Spleen (tissue), 11 donors: ENCODE results near the gene MLLT11. TPM values are rescaled to one million over a fixed set of nuclear protein-coding genes. Genes with fewer than 3 reads are reported as not detected.

ENCODE experiments used
- DNase-seq: peaks from one replicate; pipeline ENCODE4 v3.0.0-alpha.2; 2020
- H3K27ac ChIP-seq, 8 donors: fragments of 200-600 bp; sonication (generic) in 7 of 8; 1 replicate in 4 of 8; 2 replicates in 4 of 8; pipeline versions ENCODE4 v1.5.0 to v1.8.0; 2016 to 2021; ENCODE audit warnings: inconsistent platforms in 4 of 8, mild to moderate bottlenecking in 4 of 8, moderate library complexity in 1 of 8
- H3K27me3 ChIP-seq, 7 donors: fragments of 200-600 bp; sonication (generic) in 6 of 7; replicated peaks in 1 of 7; 1 replicate in 4 of 7; 2 replicates in 3 of 7; pipeline versions ENCODE4 v1.5.0 to v1.8.0; 2016 to 2021; ENCODE audit warnings: inconsistent platforms in 3 of 7, mild to moderate bottlenecking in 1 of 7
- H3K36me3 ChIP-seq, 6 donors: fragments of 200-600 bp; sonication (generic) in 5 of 6; 1 replicate in 4 of 6; 2 replicates in 2 of 6; pipeline versions ENCODE4 v1.5.0 to v1.8.0; 2016 to 2021; ENCODE audit warnings: inconsistent platforms in 2 of 6
- H3K4me1 ChIP-seq, 6 donors: fragments of 200-600 bp; sonication (generic) in 5 of 6; 1 replicate in 3 of 6; 2 replicates in 3 of 6; pipeline versions ENCODE4 v1.5.0 to v1.8.0; 2016 to 2021; ENCODE audit warnings: inconsistent platforms in 3 of 6
- H3K4me3 ChIP-seq, 8 donors: fragments of 200-600 bp; sonication (generic) in 7 of 8; 1 replicate in 4 of 8; 2 replicates in 4 of 8; pipeline versions ENCODE4 v1.5.0 to v1.8.0; 2016 to 2021; ENCODE audit warnings: inconsistent platforms in 4 of 8, mild to moderate bottlenecking in 4 of 8, moderate library complexity in 2 of 8
- H3K9me3 ChIP-seq, 8 donors: fragments of 200-600 bp; sonication (generic) in 7 of 8; 1 replicate in 4 of 8; 2 replicates in 4 of 8; pipeline versions ENCODE4 v1.5.0 to v1.8.0; 2016 to 2021; ENCODE audit warnings: inconsistent platforms in 4 of 8
- CTCF ChIP-seq, 11 experiments: fragments of 200-600 bp in 7 of 11; fragments of 450-650 bp in 4 of 11; sonication (generic) in 4 of 11; IDR thresholded peaks in 8 of 11; conservative IDR thresholded peaks in 3 of 11; 1 replicate in 7 of 11; 2 replicates in 4 of 11; pipeline versions ENCODE4 v1.4.0 to v1.8.0; 2016 to 2021; ENCODE audit warnings: antibody characterized with exemption in 11 of 11, inconsistent platforms in 4 of 11, mild to moderate bottlenecking in 1 of 11
- POLR2A ChIP-seq, 3 donors: fragments of 450-650 bp; IDR thresholded peaks; one replicate each; pipeline ENCODE4 v1.5.1; 2017; ENCODE audit warnings: antibody characterized with exemption in 3 of 3, mild to moderate bottlenecking in 1 of 3
- POLR2AphosphoS5 ChIP-seq, 3 donors: sonication (generic); formaldehyde crosslinking; IDR thresholded peaks; one replicate each; pipeline ENCODE4 v1.5.1; 2017; ENCODE audit warnings: antibody characterized with exemption in 3 of 3
- whole genome bisulfite sequencing, 5 donors: extraction: QIAGEN DNeasy Blood & Tissue Kit in 3 of 5; methylation state at CpG; one replicate each; pipeline versions ENCODE4 v1.1.5 to v1.1.7; 2013 to 2018; 5-methylcytosine and 5-hydroxymethylcytosine counted together
- intact Hi-C: fragments of 100-400 bp; cut with DNase I; formaldehyde crosslinking; loops from one replicate; pipeline ENCODE4 v1.15.0; 2023; ENCODE audit warnings: low total_unique reads
- polyA plus RNA-seq, 3 donors: library from polyadenylated mRNA; stranded (reverse); fragments of 200-250 nt; gene quantifications; one replicate each; pipeline ENCODE4 v1.2.1, GENCODE V29; 2013
- total RNA-seq, 7 donors: library from RNA; depleted of rRNA in 3 of 7; stranded (reverse); fragments of >200 nt in 3 of 7; fragmentation: NEBNext Ultra II Directional in 4 of 7; extraction: Animal tissue kit (Norgen Biotek cat#: 25700) in 4 of 7; gene quantifications; one replicate each; pipeline versions ENCODE4 v1.1.0 to v1.2.1, GENCODE V29; 2016 to 2021
- donor health status: healthy with polysubstance abuse.
- donor health status: DM: no; HTN: no; CAD: no; lungs with moderate emphysema.
- donor health status: DM: no; HTN: no; CAD: no.
- donor health status: Bipolar disorder and iron deficiency.
- donor health status: healthy.
- donor health status: DM: no; HTN: no; CAD: no.
- donor health status: DM: yes; HTN: yes; CAD: no.

The MLLT11 gene
- total and polyA plus RNA-seq, 10 donors, result 0.50 to 2.6 (median 0.82) TPM

- no peak for TF ChIP-seq CTCF (IDR thresholded peaks at IDR 0.05 in 8 of 11, conservative IDR thresholded peaks at IDR 0.05 in 3 of 11)
- TF ChIP-seq POLR2A (IDR thresholded peaks at IDR 0.05), result no peak
- no peak for TF ChIP-seq POLR2AphosphoS5 (IDR thresholded peaks at IDR 0.05)
Measured at GRCh38 chr1:151036356-151036755, 23.8 kb upstream of the MLLT11 start, which contains the start of gene BNIPL. TSS of gene BNIPL (plus strand) at chr1:151036586. CDS start at chr1:151036726, 140 bp downstream.

GRCh38 chr1:151037032-151037431 lies 23.2 kb upstream of the MLLT11 start:
- Histone ChIP-seq H3K27ac (no peak overlapping the region), H3K36me3 (peaks cover 0 to 36% (median 22%) of the 10 kb centered on the region in 6 donors), H3K4me3 (no peak overlapping the region), H3K9me3 (no peaks in the 10 kb centered on the region), H3K27me3 (no peaks in the 10 kb centered on the region), H3K4me1 (no peaks in the 10 kb centered on the region)
- intact Hi-C loops, result no loop called here
- 85 to 93% (median 90%) methylated on average over 6 of the region's 6 CpGs for WGBS, 5 donors
- DNase-seq, result no peak
- TF ChIP-seq CTCF (IDR thresholded peaks at IDR 0.05 in 8 of 11, conservative IDR thresholded peaks at IDR 0.05 in 3 of 11) (no peak), POLR2A (IDR thresholded peaks at IDR 0.05) (no peak), POLR2AphosphoS5 (IDR thresholded peaks at IDR 0.05) (no peak)

More at GRCh38 chr1:151036356-151036755, 23.8 kb upstream of the MLLT11 start, which contains the start of gene BNIPL:
- DNase-seq, result no peak
- Histone ChIP-seq H3K27ac (no peak within 1 kb of the TSS), H3K4me1 (no peaks in the 10 kb centered on the region), H3K27me3 (no peaks in the 10 kb centered on the region), H3K9me3 (no peaks in the 10 kb centered on the region), H3K36me3 (peaks cover 0 to 43% (median 26%) of the 10 kb centered on the region in 6 donors), H3K4me3 (no peak within 1 kb of the TSS)
- intact Hi-C loops, result no loop called here
- 43 to 70% (median 47%) methylated on average over 2 of the region's 2 CpGs for WGBS, 5 donors

GRCh38 chr1:151039521-151039920 lies 20.7 kb upstream of the MLLT11 start:
- DNase-seq, result no peak
- TF ChIP-seq CTCF (IDR thresholded peaks at IDR 0.05 in 8 of 11, conservative IDR thresholded peaks at IDR 0.05 in 3 of 11), result no peak
- no peak for TF ChIP-seq POLR2AphosphoS5 (IDR thresholded peaks at IDR 0.05)
- no peak for TF ChIP-seq POLR2A (IDR thresholded peaks at IDR 0.05)
- Histone ChIP-seq H3K4me3 (no peak overlapping the region), H3K36me3 (peaks cover 0 to 21% (median 5%) of the 10 kb centered on the region in 6 donors), H3K27me3 (no peaks in the 10 kb centered on the region), H3K4me1 (no peaks in the 10 kb centered on the region), H3K27ac (no peak overlapping the region), H3K9me3 (no peaks in the 10 kb centered on the region)
- intact Hi-C loops, result no loop called here
- WGBS, 5 donors, result 87 to 96% (median 88%) methylated on average over 3 of the region's 3 CpGs

GRCh38 chr1:151043163-151043562 lies 17.0 kb upstream of the MLLT11 start:
- Histone ChIP-seq H3K4me1 (peaks cover 6 to 15% (median 9%) of the 10 kb centered on the region in 6 donors), H3K9me3 (no peaks in the 10 kb centered on the region), H3K4me3 (no peak overlapping the region), H3K36me3 (peaks cover 0 to 8% (median 0%) of the 10 kb centered on the region in 6 donors), H3K27ac (no peak overlapping the region), H3K27me3 (no peaks in the 10 kb centered on the region)
- intact Hi-C loops, result no loop called here
- 77 to 95% (median 83%) methylated on average over 1 of the region's 1 CpG for WGBS, 5 donors
- DNase-seq, result no peak
- TF ChIP-seq POLR2AphosphoS5 (IDR thresholded peaks at IDR 0.05) (no peak), CTCF (IDR thresholded peaks at IDR 0.05 in 8 of 11, conservative IDR thresholded peaks at IDR 0.05 in 3 of 11) (no peak), POLR2A (IDR thresholded peaks at IDR 0.05) (no peak)
